ENCODE results near the gene RPS6KB1.

The RPS6KB1 gene

DNA sequence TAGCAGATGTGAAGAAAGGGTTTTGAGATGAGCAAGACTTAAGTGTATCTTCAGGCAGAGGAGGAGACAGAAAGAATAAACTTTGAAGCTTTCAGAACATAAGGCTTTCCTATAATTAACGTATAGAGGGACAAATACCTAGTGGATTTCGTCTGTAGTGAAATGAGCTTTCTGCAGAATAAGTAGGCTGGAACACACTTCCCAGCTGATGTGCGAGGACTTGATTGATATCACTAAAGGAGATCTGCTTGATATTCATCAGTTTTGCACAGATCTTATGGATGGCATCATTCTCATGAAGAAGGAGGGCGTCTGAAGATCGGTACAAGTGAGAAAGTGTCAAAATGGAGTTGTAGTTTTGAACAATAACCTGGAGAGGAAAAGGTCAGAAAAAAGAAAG is 15.0 kb upstream of the RPS6KB1 start:
- H3K4me3 ChIP-seq (ENCODE audit: low read depth, low read length): no peak overlapping the region
- TF ChIP-seq, protein P1, sequence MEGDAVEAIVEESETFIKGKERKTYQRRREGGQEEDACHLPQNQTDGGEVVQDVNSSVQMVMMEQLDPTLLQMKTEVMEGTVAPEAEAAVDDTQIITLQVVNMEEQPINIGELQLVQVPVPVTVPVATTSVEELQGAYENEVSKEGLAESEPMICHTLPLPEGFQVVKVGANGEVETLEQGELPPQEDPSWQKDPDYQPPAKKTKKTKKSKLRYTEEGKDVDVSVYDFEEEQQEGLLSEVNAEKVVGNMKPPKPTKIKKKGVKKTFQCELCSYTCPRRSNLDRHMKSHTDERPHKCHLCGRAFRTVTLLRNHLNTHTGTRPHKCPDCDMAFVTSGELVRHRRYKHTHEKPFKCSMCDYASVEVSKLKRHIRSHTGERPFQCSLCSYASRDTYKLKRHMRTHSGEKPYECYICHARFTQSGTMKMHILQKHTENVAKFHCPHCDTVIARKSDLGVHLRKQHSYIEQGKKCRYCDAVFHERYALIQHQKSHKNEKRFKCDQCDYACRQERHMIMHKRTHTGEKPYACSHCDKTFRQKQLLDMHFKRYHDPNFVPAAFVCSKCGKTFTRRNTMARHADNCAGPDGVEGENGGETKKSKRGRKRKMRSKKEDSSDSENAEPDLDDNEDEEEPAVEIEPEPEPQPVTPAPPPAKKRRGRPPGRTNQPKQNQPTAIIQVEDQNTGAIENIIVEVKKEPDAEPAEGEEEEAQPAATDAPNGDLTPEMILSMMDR (IDR thresholded peaks at IDR 0.05; ENCODE audit: borderline replicate concordance, insufficient read depth, low read depth, low read length): no peak

DNA sequence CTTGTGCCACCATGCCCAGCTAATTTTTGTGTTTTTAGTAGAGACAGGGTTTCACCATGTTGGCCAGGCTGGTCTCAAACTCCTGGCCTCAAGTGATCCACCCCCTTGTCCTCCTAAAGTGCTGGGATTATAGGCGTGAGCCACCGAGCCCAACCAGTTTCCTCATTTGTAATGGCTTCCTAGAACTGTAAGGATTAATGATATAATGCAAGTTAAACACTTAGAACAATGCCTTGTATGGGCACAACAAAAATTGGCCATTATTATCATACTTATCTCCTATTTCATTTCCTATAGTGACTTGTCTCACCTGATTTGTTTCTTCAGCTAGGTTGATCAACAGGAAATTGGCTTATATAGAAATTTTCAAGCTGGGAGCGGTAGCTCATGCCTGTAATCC is 14.3 kb upstream of the RPS6KB1 start:
- no peak overlapping the region for H3K4me3 ChIP-seq (ENCODE audit: low read depth, low read length)
- TF ChIP-seq, protein P1 (IDR thresholded peaks at IDR 0.05; ENCODE audit: borderline replicate concordance, insufficient read depth, low read depth, low read length): no peak

DNA sequence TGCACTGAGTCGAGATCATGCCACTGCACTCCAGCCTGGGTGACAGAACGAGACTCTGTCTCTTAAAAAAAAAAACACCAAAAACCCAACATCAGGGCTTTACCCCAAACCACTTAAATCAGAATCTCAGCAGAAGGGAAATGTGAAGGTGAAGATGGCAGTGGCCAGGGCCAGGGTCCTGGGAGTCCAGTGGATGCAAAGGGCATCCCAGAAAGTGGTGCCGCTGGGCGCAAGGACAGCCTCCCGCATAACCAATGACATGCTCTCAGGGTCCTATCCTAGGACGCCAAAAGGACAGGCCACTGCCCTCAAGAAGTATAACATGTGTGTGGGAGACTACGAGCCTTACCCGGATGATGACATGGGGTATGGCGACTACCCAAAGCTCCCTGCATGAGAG is 8.1 kb upstream of the RPS6KB1 start:
- H3K4me3 ChIP-seq (ENCODE audit: low read depth, low read length): no peak overlapping the region
- TF ChIP-seq, protein P1 (IDR thresholded peaks at IDR 0.05; ENCODE audit: borderline replicate concordance, insufficient read depth, low read depth, low read length): no peak

DNA sequence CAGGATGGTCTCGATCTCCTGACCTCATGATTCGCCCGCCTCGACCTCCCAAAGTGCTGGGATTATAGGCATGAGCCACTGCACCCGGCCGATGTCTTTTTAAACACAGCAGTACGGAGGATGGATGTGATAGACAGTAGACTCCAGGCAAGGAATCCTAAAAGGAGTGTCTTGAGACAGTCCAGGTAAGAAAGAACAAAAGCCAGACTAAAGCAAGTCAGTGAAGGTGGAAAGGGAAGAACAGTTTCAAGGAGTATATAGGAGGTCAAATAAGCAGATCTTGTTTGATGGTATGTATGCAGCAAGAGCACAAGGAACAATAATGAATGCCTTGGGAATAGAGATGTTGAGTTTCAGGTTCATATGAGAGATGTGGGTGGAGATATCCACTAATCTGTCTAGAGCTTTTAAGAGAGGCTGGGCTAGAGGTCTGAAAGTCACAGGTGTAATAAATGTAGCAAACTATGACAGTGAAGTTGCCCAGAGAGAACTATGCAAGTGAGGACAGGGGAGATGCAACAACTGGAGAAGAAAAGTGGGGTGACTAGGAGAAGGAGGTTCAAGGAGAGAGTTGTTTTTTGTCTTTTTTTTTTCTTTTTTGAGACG is 4.7 kb upstream of the RPS6KB1 start:
- TF ChIP-seq, protein P1 (IDR thresholded peaks at IDR 0.05; ENCODE audit: borderline replicate concordance, insufficient read depth, low read depth, low read length): no peak
- no peak overlapping the region for H3K4me3 ChIP-seq (ENCODE audit: low read depth, low read length)

DNA sequence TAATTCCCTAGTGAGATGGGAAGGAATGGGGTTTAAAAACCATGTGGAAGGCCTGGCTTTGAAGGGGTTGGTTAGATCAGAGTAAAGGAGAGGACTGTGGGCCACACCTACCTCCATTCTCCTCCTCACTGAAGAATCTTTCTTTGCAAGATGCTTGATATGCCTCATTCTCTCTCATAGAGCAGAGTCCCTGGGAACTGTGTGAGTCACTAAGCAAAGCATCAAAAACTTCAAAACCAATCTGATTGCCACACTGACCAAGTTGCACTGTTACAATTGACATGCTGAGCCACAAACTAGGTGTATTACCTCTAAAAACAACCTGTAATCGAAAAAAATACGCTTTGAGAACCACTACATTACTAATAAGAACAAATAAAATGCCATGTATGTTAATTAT is 2.2 kb upstream of the RPS6KB1 start:
- H3K4me3 ChIP-seq (ENCODE audit: low read depth, low read length): no peak overlapping the region
- TF ChIP-seq, protein P1 (IDR thresholded peaks at IDR 0.05; ENCODE audit: borderline replicate concordance, insufficient read depth, low read depth, low read length): no peak

DNA sequence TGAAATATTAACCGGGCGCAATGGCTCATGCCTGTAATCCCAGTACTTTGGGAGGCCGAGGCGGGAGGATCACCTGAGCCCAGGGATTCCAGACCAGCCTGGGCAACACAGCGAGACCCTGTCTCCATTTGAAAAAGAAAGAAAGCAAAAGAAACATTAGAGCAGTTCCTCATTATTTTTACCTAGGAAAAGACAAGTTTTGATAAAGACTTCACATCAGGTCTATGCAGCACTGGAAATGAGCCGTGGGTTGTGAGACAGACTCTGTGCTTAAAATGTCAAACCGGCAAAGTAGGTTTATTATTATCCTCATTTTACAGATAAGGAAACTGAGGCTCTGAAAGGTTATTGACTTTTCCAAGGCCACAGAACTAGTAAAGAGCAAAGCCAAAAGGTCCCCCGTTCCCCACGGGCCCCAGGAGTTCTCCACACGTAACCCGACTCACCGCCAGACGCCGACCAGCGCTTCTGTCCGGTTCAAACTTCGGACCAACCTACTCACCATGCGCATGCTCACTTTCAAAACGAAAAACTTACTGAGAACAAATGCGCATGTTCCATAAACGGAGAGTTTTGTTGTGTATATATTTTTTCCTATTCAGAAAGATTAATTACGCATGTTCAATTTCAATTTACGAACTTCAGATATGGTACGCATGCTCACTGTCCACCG is 534 bp upstream of the RPS6KB1 start:
- H3K4me3 ChIP-seq (ENCODE audit: low read depth, low read length): peak overlapping the region; percentile 69
- TF ChIP-seq, protein P1 (IDR thresholded peaks at IDR 0.05; ENCODE audit: borderline replicate concordance, insufficient read depth, low read depth, low read length): no peak

DNA sequence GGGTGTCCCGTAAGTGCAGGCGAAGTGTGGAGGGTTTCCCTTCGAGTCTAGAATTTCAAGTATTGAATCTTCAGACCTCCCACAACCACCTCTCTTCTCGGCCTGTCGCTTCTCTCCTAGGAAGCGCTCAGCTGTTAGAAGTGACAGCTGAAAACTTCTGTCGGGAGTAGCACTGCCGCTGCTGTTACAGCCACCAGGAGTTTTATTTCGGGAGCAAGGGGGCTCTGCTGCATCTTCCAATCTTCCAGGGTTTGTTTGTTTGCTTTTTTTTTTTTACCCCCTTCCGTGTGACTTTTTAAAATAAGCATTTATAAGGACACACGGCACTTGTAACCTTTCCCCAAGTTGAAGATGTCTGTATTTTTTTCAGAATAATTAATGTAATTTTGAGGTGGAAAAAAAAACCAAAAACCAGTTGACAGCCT is 767 bp downstream of the RPS6KB1 start:
- H3K4me3 ChIP-seq (ENCODE audit: low read depth, low read length): peak overlapping the region; percentile 74
- TF ChIP-seq, protein P1 (IDR thresholded peaks at IDR 0.05; ENCODE audit: borderline replicate concordance, insufficient read depth, low read depth, low read length): no peak
